H9 (cell line): ENCODE results near the gene SCN8A. TPM values are rescaled to one million over a fixed set of nuclear protein-coding genes. Genes with fewer than 3 reads are reported as not detected.

Experiments used
- DNase-seq: peaks from one replicate; pipeline ENCODE4 v3.0.0-alpha.2; 2017
- H2AFZ ChIP-seq: one replicate; pipeline ENCODE4 v1.6.1; 2013; ENCODE audit warnings: mild to moderate bottlenecking, low read length, control low read depth, moderate library complexity
- H2AK5ac ChIP-seq: 2 replicates; pipeline ENCODE4 v1.6.1; 2013; ENCODE audit warnings: low read length, control low read depth, mixed read lengths; ENCODE audit not compliant: insufficient read length
- H2BK120ac ChIP-seq: one replicate; pipeline ENCODE4 v1.6.1; 2013; ENCODE audit warnings: low read depth, mild to moderate bottlenecking, low read length, control low read depth, inconsistent platforms; ENCODE audit not compliant: poor library complexity, severe bottlenecking
- H2BK12ac ChIP-seq: 2 replicates; pipeline ENCODE4 v1.6.1; 2013; ENCODE audit warnings: low read length, control low read depth, mixed read lengths, low read depth; ENCODE audit not compliant: insufficient read length
- H2BK15ac ChIP-seq: 2 replicates; pipeline ENCODE4 v1.6.1; 2013; ENCODE audit warnings: low read depth, low read length, control low read depth
- H2BK20ac ChIP-seq: one replicate; pipeline ENCODE4 v1.6.1; 2013; ENCODE audit warnings: low read depth, mild to moderate bottlenecking, low read length, control low read depth, inconsistent platforms; ENCODE audit not compliant: poor library complexity, severe bottlenecking
- H2BK5ac ChIP-seq: 2 replicates; pipeline ENCODE4 v1.6.1; 2013; ENCODE audit warnings: low read length, control low read depth, mixed read lengths; ENCODE audit not compliant: insufficient read length
- H3K14ac ChIP-seq: 2 replicates; pipeline ENCODE4 v1.6.1; 2013; ENCODE audit warnings: low read length, control low read depth; ENCODE audit not compliant: insufficient read depth
- H3K18ac ChIP-seq: 2 replicates; pipeline ENCODE4 v1.6.1; 2013; ENCODE audit warnings: low read depth, mild to moderate bottlenecking, mixed read lengths, low read length, control low read depth; ENCODE audit not compliant: insufficient read length
- H3K23ac ChIP-seq: 2 replicates; pipeline ENCODE4 v1.6.1; 2013; ENCODE audit warnings: low read length, control low read depth, mixed read lengths, low read depth; ENCODE audit not compliant: insufficient read length
- H3K23me2 ChIP-seq: 2 replicates; pipeline ENCODE4 v1.6.1; 2013; ENCODE audit warnings: low read depth, mild to moderate bottlenecking, mixed read lengths, low read length, control low read depth; ENCODE audit not compliant: insufficient read length, poor library complexity, severe bottlenecking
- H3K27ac ChIP-seq: 2 replicates; pipeline ENCODE4 v1.5.1; 2013; ENCODE audit warnings: low read length, control low read depth, mixed read lengths, low read depth; ENCODE audit not compliant: insufficient read length
- H3K27me3 ChIP-seq: 2 replicates; pipeline ENCODE4 v1.6.1; 2013; ENCODE audit warnings: low read length, control low read depth, inconsistent platforms; ENCODE audit not compliant: insufficient read depth
- H3K4ac ChIP-seq: 2 replicates; pipeline ENCODE4 v1.6.1; 2013; ENCODE audit warnings: low read depth, mild to moderate bottlenecking, control low read depth, inconsistent platforms, low read length, moderate library complexity
- H3K4me1 ChIP-seq: 2 replicates; pipeline ENCODE4 v1.6.1; 2013; ENCODE audit warnings: low read length, control low read depth, inconsistent platforms; ENCODE audit not compliant: insufficient read depth
- H3K4me2 ChIP-seq: 2 replicates; pipeline ENCODE4 v1.6.1; 2013; ENCODE audit warnings: low read length, control low read depth, mixed read lengths; ENCODE audit not compliant: insufficient read length, insufficient read depth
- H3K56ac ChIP-seq: 2 replicates; pipeline ENCODE4 v1.6.1; 2013; ENCODE audit warnings: low read depth, mild to moderate bottlenecking, mixed read lengths, low read length, control low read depth; ENCODE audit not compliant: insufficient read length
- H3K79me1 ChIP-seq: 2 replicates; pipeline ENCODE4 v1.6.1; 2013; ENCODE audit warnings: low read depth, mild to moderate bottlenecking, moderate library complexity, low read length, control low read depth, inconsistent platforms; ENCODE audit not compliant: insufficient read depth, poor library complexity, severe bottlenecking
- H3K79me2 ChIP-seq: 2 replicates; pipeline ENCODE4 v1.6.1; 2013; ENCODE audit warnings: low read length, control low read depth, inconsistent platforms; ENCODE audit not compliant: insufficient read depth
- H3K9ac ChIP-seq: 2 replicates; pipeline ENCODE4 v1.6.1; 2013; ENCODE audit warnings: low read length, control low read depth, mixed read lengths; ENCODE audit not compliant: insufficient read length; ENCODE audit errors: extremely low read depth
- H3K9me3 ChIP-seq: one replicate; pipeline ENCODE4 v1.6.1; 2013; ENCODE audit warnings: low read depth, low read length, inconsistent platforms; ENCODE audit not compliant: control insufficient read depth
- H3T11ph ChIP-seq: one replicate; pipeline ENCODE4 v1.6.1; 2013; ENCODE audit warnings: mild to moderate bottlenecking, low read length, control low read depth, inconsistent platforms
- H4K20me1 ChIP-seq: one replicate; pipeline ENCODE4 v1.6.1; 2013; ENCODE audit not compliant: control insufficient read depth, insufficient read length, insufficient read depth
- H4K5ac ChIP-seq: 2 replicates; pipeline ENCODE4 v1.6.1; 2013; ENCODE audit warnings: low read depth, mild to moderate bottlenecking, mixed read lengths, low read length, control low read depth; ENCODE audit not compliant: insufficient read length
- H4K8ac ChIP-seq: replicated peaks from 2 replicates; pipeline ENCODE4 v1.6.1; 2013; ENCODE audit warnings: low read length, control low read depth, mixed read lengths, low read depth; ENCODE audit not compliant: insufficient read length
- H4K91ac ChIP-seq: 2 replicates; pipeline ENCODE4 v1.6.1; 2013; ENCODE audit warnings: low read depth, mild to moderate bottlenecking, moderate library complexity, mixed read lengths, low read length, control low read depth; ENCODE audit not compliant: insufficient read length
- H3K27ac Mint-ChIP-seq, 3 experiments: 2 replicates in 2 of 3; 3 replicates in 1 of 3; pipeline ENCODE4 v1.8.0; 2020 to 2021; ENCODE audit warnings: mixed read lengths in 3 of 3, mild to moderate bottlenecking in 1 of 3, moderate library complexity in 1 of 3
- H3K27me3 Mint-ChIP-seq: 2 replicates; pipeline ENCODE4 v1.8.0; 2021; ENCODE audit warnings: low read depth, mild to moderate bottlenecking, moderate library complexity, mixed read lengths
- H3K36me3 Mint-ChIP-seq, 3 experiments: 2 replicates in 2 of 3; 3 replicates in 1 of 3; pipeline ENCODE4 v1.8.0; 2020 to 2021; ENCODE audit warnings: low read depth in 3 of 3, mixed read lengths in 3 of 3; ENCODE audit not compliant: insufficient read depth in 1 of 3
- H3K4me1 Mint-ChIP-seq, 2 experiments: 2 replicates each; pipeline ENCODE4 v1.8.0; 2020; ENCODE audit warnings: mixed read lengths in 2 of 2
- H3K4me3 Mint-ChIP-seq, 2 experiments: 2 replicates in 1 of 2; 3 replicates in 1 of 2; pipeline ENCODE4 v1.8.0; 2020 to 2021; ENCODE audit warnings: mild to moderate bottlenecking in 2 of 2, mixed read lengths in 2 of 2, moderate library complexity in 1 of 2
- H3K9me3 Mint-ChIP-seq, 2 experiments: 2 replicates in 1 of 2; 3 replicates in 1 of 2; pipeline ENCODE4 v1.8.0; 2020; ENCODE audit warnings: mild to moderate bottlenecking in 2 of 2, mixed read lengths in 2 of 2, moderate library complexity in 1 of 2
- CTCF ChIP-seq: fragments of 200-600 bp; sonication (generic); conservative IDR thresholded peaks from 3 replicates; pipeline ENCODE4 v1.8.0; 2021; ENCODE audit warnings: antibody characterized with exemption, mild to moderate bottlenecking
- total RNA-seq: library from RNA; stranded (reverse); gene quantifications from 2 replicates; pipeline ENCODE4 v1.2.1, GENCODE V29; 2021

Gene SCN8A
- total RNA-seq, 1 experiment from 2014 or later, result 15.2 TPM

GRCh38 chr12:51700887-51701286 lies 109.9 kb downstream of the SCN8A start:
- no peak overlapping the region for H3K18ac ChIP-seq
- H3K4me2 ChIP-seq, result no peak overlapping the region
- no peak overlapping the region for H3T11ph ChIP-seq
- H3K27me3 Mint-ChIP-seq, result no peaks in the 10 kb centered on the region
- no peaks in the 10 kb centered on the region for H3K9me3 Mint-ChIP-seq
- H3K79me2 ChIP-seq, result no peaks in the 10 kb centered on the region
- no peaks in the 10 kb centered on the region for H4K20me1 ChIP-seq
- no peak overlapping the region for H3K27ac ChIP-seq
- H3K27ac Mint-ChIP-seq, result no peak overlapping the region
- H2AFZ ChIP-seq, result no peak overlapping the region
- H3K36me3 Mint-ChIP-seq, result peaks cover 6 to 20% (median 16%) of the 10 kb centered on the region in 3 experiments; a peak in 5 of 7 replicates
- H3K9me3 ChIP-seq, result no peaks in the 10 kb centered on the region
- no peak overlapping the region for H4K91ac ChIP-seq
- H2BK5ac ChIP-seq, result no peak overlapping the region
- H2BK20ac ChIP-seq, result no peak overlapping the region
- H2BK12ac ChIP-seq, result no peak overlapping the region
- H3K14ac ChIP-seq, result no peak overlapping the region
- no peak overlapping the region for H4K8ac ChIP-seq
- H2BK15ac ChIP-seq, result no peak overlapping the region
- H3K4me3 Mint-ChIP-seq, result no peak overlapping the region
- H3K27me3 ChIP-seq, result no peaks in the 10 kb centered on the region
- H3K79me1 ChIP-seq, result no peaks in the 10 kb centered on the region
- no peaks in the 10 kb centered on the region for H3K4me1 ChIP-seq
- H3K4me1 Mint-ChIP-seq, result no peaks in the 10 kb centered on the region
- H3K23ac ChIP-seq, result no peak overlapping the region
- H3K9ac ChIP-seq, result no peak overlapping the region
- H3K23me2 ChIP-seq, result no peaks in the 10 kb centered on the region
- H3K56ac ChIP-seq, result no peak overlapping the region
- H2BK120ac ChIP-seq, result no peak overlapping the region
- DNase-seq, result no peak
- H2AK5ac ChIP-seq, result no peak overlapping the region
- no peak overlapping the region for H4K5ac ChIP-seq
- TF ChIP-seq CTCF, result no peak
- no peak overlapping the region for H3K4ac ChIP-seq
